Forelimb muscle (tissue), 1 donor: ENCODE data around the gene OGT. TPM values are rescaled to one million over a fixed set of nuclear protein-coding genes. Genes with fewer than 3 reads are reported as not detected.
"Not testable (repeated sequence)": the region's sequence is repeated elsewhere in the genome, so short reads cannot be mapped to it uniquely, and the experiment has no call there.

Source experiments
- DNase-seq: peaks from one replicate; pipeline ENCODE4 v3.0.0-alpha.2; 2013; ENCODE audit warnings: low read depth
- polyA plus RNA-seq: library from polyadenylated mRNA; unstranded; fragments of 120-200 nt; gene quantifications from one replicate; pipeline ENCODE4 v1.2.1, GENCODE V29; 2013; ENCODE audit not compliant: insufficient read length

OGT gene
- polyA plus RNA-seq, 1 donor = 145 TPM

- DNase-seq = no peak
These were observed 54.0 kb downstream of the OGT start for GRCh38 chrX:71586929-71587328.

- DNase-seq = not testable (repeated sequence)
These were observed 60.3 kb downstream of the OGT start for GRCh38 chrX:71593210-71593609.

- no peak for DNase-seq
These were observed 67.1 kb downstream of the OGT start for GRCh38 chrX:71599965-71600364.

GRCh38 chrX:71603618-71604017, 70.7 kb downstream of the OGT start:
- DNase-seq = no peak

GRCh38 chrX:71604141-71604540, 71.2 kb downstream of the OGT start:
- DNase-seq = no peak

GRCh38 chrX:71604796-71605568, 72.1 kb downstream of the OGT start:
- DNase-seq = no peak

GRCh38 chrX:71606536-71607216, 73.8 kb downstream of the OGT start:
- no peak for DNase-seq

- DNase-seq = no peak
These were observed 74.6 kb downstream of the OGT start for GRCh38 chrX:71607488-71607887.

- DNase-seq = no peak
These were observed 76.3 kb downstream of the OGT start for GRCh38 chrX:71609095-71609750.

- DNase-seq = not testable (repeated sequence)
These were observed 78.8 kb downstream of the OGT start for GRCh38 chrX:71611736-71612135.

- no peak for DNase-seq
These were observed 79.4 kb downstream of the OGT start for GRCh38 chrX:71612256-71612655.

GRCh38 chrX:71615056-71615455, 82.2 kb downstream of the OGT start:
- no peak for DNase-seq

- DNase-seq = no peak
These were observed 83.0 kb downstream of the OGT start for GRCh38 chrX:71615954-71616353.

- DNase-seq = no peak
These were observed 84.0 kb downstream of the OGT start for GRCh38 chrX:71616672-71617529.

- DNase-seq = no peak
These were observed 84.8 kb downstream of the OGT start for GRCh38 chrX:71617742-71618141.

- DNase-seq = no peak
These were observed 85.4 kb downstream of the OGT start, which contains the start of gene CXCR3 for GRCh38 chrX:71618303-71618721. Gene CXCR3, minus strand, starts transcription at chrX:71618511. Its CDS starts 62 bp downstream, at chrX:71618449.

GRCh38 chrX:71618787-71619186, 85.9 kb downstream of the OGT start:
- no peak for DNase-seq

GRCh38 chrX:71619193-71619592, 86.3 kb downstream of the OGT start:
- DNase-seq = no peak

- DNase-seq = no peak
These were observed 87.1 kb downstream of the OGT start for GRCh38 chrX:71619986-71620385.

GRCh38 chrX:71621603-71622002, 88.7 kb downstream of the OGT start:
- no peak for DNase-seq

GRCh38 chrX:71622032-71622575, 89.2 kb downstream of the OGT start:
- DNase-seq = peak; percentile 36
